Measurements from ENCODE around the gene INSM1. TPM values are rescaled to one million over a fixed set of nuclear protein-coding genes. Genes with fewer than 3 reads are reported as not detected.

The INSM1 gene
- total and polyA plus RNA-seq, 10 of the 15 experiments (the other 5 are each of a cell fraction or from before 2014, with no cell fraction given), result 0.03 to 0.11 (median 0.04) TPM; not detected in 7

GRCh38 chr20:20334489-20334888 lies 33.4 kb upstream of the INSM1 start:
- Histone ChIP-seq H4K20me1 (ENCODE audit: control insufficient read depth, insufficient read depth) (no peaks in the 10 kb centered on the region), H3K4me2 (ENCODE audit: control insufficient read depth, insufficient read depth) (peak overlapping the region; percentile 74), H3K9me3 (replicated peaks; ENCODE audit: control insufficient read depth, insufficient read depth, low read length) (no peaks in the 10 kb centered on the region; the same call in 2 of the 3 replicates), H3K27me3 (replicated peaks in 1 of 2; ENCODE audit: control insufficient read depth in 2 of 2, insufficient read depth in 2 of 2, low read length in 1 of 2) (no peaks in the 10 kb centered on the region), H3K79me2 (ENCODE audit: control insufficient read depth, insufficient read depth, low read length) (no peaks in the 10 kb centered on the region), H3K9ac (ENCODE audit: control insufficient read depth, insufficient read depth, low read length) (no peak overlapping the region; the same call in 1 of the 2 replicates), H3K4me1 (ENCODE audit: control insufficient read depth, insufficient read depth, low read length) (peaks cover 15% of the 10 kb centered on the region), H3K36me3 (ENCODE audit: control insufficient read depth in 2 of 2, insufficient read depth in 2 of 2, low read length in 1 of 2) (no peaks in the 10 kb centered on the region; a peak in 1 of 4 replicates), H2AFZ (ENCODE audit: control insufficient read depth, low read depth, low read length) (peak overlapping the region; percentile 68), H3K4me3 (peak overlapping the region; percentile 11; the same call in 1 of the 2 replicates), H3K27ac (ENCODE audit: control insufficient read depth, insufficient read depth) (peak overlapping the region; percentile 30; the same call in 1 of the 2 replicates)
- CTCF ChIA-PET, result interaction anchor here (1.0 to 2.3 kb wide), 3 partner anchors 25 to 97 kb away, joined by 3 to 9 read pairs (median 3); no protein-coding TSS in a partner anchor
- BruUV-seq (replicated peaks), result no TSS peak
- ATAC-seq (peak; percentile 99), FAIRE-seq (peak; percentile 86), DNase-seq (ENCODE audit: low read depth, low spot score) (peak; percentile 73)
- intact Hi-C loops (cut with micrococcal nuclease; ENCODE audit: unreplicated experiment), result no loop called here
- SMC1A ChIA-PET (ENCODE audit: uncharacterized antibody, unreplicated experiment), result interaction anchor here (0.8 to 1.1 kb wide), 4 partner anchors 13 to 269 kb away, joined by 3 to 5 read pairs (median 4); no protein-coding TSS in a partner anchor
- in situ Hi-C loops (cut with MboI), result no loop called here
- 0% methylated on average over 5 of the region's 5 CpGs for WGBS (ENCODE audit: insufficient coverage, insufficient replicate concordance, low lambda C conversion rate, missing lambda C conversion rate)
- POLR2A ChIA-PET, result no interaction called here
- RAD21 ChIA-PET (ENCODE audit: unreplicated experiment), result interaction anchor here (0.6 to 1.2 kb wide), 2 partner anchors 15 to 18 kb away, joined by 3 read pairs; no protein-coding TSS in a partner anchor
- no peak for TF ChIP-seq PRDM15 (CRISPR knock-in tag; IDR thresholded peaks at IDR 0.05)
- TF ChIP-seq MXI1 (IDR thresholded peaks at IDR 0.05; ENCODE audit: low read depth, low read length), result no peak
- TF ChIP-seq ZNF384 (IDR thresholded peaks at IDR 0.05; ENCODE audit: borderline replicate concordance, low read depth, low read length), result no peak
- TF ChIP-seq ZSCAN29 (IDR thresholded peaks at IDR 0.05), result no peak
- peak; percentile 78 for TF ChIP-seq MTA2 (IDR thresholded peaks at IDR 0.05; ENCODE audit: low read depth)
- no peak for TF ChIP-seq NFYA (IDR thresholded peaks at IDR 0.05; ENCODE audit: borderline replicate concordance, low read depth, low read length)
- TF ChIP-seq MEF2B (IDR thresholded peaks at IDR 0.05; ENCODE audit: partially characterized antibody, poor library complexity, severe bottlenecking), result peak; percentile 25
- TF ChIP-seq HCFC1 (IDR thresholded peaks at IDR 0.05; ENCODE audit: low read length), result no peak
- TF ChIP-seq RELB (IDR thresholded peaks at IDR 0.05; ENCODE audit: low read depth), result no peak
- TF ChIP-seq NBN (IDR thresholded peaks at IDR 0.05), result 0 out of 2 replicates have a peak, but pooled peaks have one; percentile 35
- TF ChIP-seq CBX5 (IDR thresholded peaks at IDR 0.05; ENCODE audit: low read depth), result no peak
- TF ChIP-seq SP1 (IDR thresholded peaks at IDR 0.05; ENCODE audit: low read depth, low read length), result peak; percentile 43
- TF ChIP-seq ZBTB40 (IDR thresholded peaks at IDR 0.05; ENCODE audit: borderline replicate concordance), result no peak
- TF ChIP-seq IRF3 (IDR thresholded peaks at IDR 0.05), result no peak

Measured in GM12878 (cell line).